ENCODE results near the gene AGMAT.

- TF ChIP-seq CTCF (IDR thresholded peaks at IDR 0.05) (peak in 1 of 4 experiments; percentile 39), POLR2A (IDR thresholded peaks at IDR 0.05) (no peak)
Observed at GRCh38 chr1:15618655-15619525, 34.0 kb upstream of the AGMAT start.

Data from prostate gland (tissue), 2 donors.